ENCODE measurements around the gene TIMELESS.

- TF ChIP-seq, protein P1, sequence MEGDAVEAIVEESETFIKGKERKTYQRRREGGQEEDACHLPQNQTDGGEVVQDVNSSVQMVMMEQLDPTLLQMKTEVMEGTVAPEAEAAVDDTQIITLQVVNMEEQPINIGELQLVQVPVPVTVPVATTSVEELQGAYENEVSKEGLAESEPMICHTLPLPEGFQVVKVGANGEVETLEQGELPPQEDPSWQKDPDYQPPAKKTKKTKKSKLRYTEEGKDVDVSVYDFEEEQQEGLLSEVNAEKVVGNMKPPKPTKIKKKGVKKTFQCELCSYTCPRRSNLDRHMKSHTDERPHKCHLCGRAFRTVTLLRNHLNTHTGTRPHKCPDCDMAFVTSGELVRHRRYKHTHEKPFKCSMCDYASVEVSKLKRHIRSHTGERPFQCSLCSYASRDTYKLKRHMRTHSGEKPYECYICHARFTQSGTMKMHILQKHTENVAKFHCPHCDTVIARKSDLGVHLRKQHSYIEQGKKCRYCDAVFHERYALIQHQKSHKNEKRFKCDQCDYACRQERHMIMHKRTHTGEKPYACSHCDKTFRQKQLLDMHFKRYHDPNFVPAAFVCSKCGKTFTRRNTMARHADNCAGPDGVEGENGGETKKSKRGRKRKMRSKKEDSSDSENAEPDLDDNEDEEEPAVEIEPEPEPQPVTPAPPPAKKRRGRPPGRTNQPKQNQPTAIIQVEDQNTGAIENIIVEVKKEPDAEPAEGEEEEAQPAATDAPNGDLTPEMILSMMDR (conservative IDR thresholded peaks at IDR 0.05 in 1 of 2, IDR thresholded peaks at IDR 0.05 in 1 of 2; ENCODE audit: extremely low read depth in 1 of 2, insufficient read depth in 1 of 2, low read depth in 1 of 2, low read length in 2 of 2): no peak
- TF ChIP-seq EZH2 (IDR thresholded peaks at IDR 0.05; ENCODE audit: borderline replicate concordance, low read length): no peak
These were observed 71.3 kb downstream of the TIMELESS start for GRCh38 chr12:56377989-56378316.
